Dermis blood vessel endothelial cell (primary cell): ENCODE measurements around the gene STPG2. TPM values are rescaled to one million over a fixed set of nuclear protein-coding genes. Genes with fewer than 3 reads are reported as not detected.

ENCODE experiments used
- DNase-seq: peaks from one replicate; pipeline ENCODE4 v3.0.0; 2010
- total RNA-seq: library from RNA; depleted of rRNA; stranded (reverse); fragments of >200 nt; gene quantifications from 2 replicates; pipeline ENCODE4 v1.2.3, GENCODE V29; 2014

Gene STPG2
- 0.17 TPM in 1 of 2 replicates, not detected in the other for total RNA-seq

DNA sequence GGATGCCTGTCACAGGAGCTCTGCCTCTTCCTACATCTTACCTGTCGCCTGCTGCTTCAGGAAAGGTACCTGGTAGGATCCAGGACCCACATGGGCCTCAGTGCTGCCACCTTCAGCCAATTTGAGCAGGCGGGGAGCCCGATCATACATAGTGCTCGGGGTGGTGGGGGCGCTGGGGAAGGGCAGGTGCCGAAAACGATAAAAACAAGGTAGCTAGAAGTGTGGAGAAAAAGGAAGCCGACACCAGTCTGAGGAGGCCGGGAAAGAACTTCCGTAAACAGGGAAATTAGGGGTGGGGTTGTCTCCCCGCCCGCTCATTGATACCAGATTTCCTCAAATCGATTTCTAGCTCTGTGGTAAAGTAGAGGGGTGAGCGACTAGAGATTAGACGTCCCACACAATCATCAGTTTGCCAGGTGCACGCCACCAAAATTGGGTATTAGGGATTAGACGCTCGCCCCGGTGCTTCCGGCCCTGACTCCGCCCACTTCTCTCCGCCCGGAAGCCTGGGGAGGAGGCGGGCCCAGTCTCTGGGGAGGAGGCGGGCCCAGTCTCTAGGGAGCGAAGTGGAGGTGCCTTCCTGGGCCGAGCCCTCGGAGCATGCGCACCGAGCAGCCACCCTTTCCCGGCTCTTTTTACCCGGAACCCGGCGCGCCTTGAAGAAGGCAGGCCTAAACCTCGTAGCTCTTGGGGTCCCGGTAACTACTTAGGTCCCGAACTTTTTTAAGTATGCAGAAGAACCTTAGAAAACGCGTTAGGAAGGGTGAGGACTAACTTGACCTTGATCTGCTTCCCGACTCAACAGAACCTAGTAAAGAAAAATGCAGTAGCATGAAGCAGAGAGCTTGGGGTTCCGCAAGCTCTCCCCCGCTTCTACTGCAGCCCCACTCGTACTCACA, at the start of gene STPG2:
Gene STPG2, minus strand, starts transcription at position 476 of the 899 bp plus-strand sequence.
- DNase-seq = peak; percentile 70

DNA sequence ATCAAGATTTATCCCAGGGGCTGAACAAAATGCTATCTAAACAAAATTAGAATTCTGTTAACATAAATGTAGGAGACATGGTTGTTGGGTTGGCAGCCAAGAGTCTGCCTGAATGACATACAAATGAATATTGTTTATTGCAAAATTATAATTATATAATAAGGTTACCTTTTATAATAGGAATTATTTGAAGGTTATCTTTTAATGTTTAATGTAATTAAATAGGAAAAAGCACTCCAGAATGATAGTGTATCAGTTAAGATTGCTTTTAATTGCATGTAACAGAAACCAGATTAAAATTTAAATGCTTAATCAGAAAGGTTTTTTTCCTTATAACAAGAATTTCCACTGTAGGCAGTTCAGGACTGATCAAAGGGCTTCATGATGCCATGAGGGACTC, 42.0 kb upstream of the STPG2 start:
- no peak for DNase-seq

DNA sequence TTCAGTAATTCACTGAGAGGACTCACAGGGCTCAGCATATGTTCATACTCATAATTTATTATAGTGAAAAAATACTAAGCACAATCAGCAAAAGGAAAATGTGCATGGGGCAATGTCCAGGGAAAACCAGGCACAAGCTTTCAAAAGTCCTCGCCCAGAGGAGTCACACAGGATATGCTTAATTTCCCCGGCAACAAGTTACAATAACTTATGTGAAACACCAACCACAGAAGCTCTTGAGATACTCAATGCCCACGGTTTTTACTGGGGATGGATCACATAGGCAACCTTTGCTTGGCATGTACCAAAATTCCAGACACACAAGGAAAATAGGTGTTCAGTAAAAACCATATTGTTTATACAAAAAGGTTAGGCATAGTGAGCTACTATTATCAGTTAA, 38.5 kb upstream of the STPG2 start:
- DNase-seq = peak; percentile 17

DNA sequence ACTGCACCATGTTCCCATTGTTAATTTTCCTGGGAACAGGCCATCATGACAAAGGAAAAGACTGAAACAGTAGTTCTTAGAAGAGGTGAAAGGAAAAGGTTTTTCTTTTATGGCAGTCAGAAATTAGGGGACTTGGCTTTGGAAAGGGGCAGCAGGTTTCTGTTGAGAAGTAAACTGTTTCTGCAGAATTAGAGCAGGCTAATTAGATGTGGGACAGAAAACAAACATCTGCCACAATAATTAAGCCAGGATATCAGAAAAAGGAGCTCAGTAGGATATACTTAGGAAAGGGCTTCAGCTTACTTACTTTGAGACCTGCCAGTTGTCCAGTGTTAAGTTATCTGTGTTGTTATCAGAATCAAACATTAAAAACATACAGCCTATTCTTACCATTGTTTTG, 36.7 kb upstream of the STPG2 start:
- no peak for DNase-seq

DNA sequence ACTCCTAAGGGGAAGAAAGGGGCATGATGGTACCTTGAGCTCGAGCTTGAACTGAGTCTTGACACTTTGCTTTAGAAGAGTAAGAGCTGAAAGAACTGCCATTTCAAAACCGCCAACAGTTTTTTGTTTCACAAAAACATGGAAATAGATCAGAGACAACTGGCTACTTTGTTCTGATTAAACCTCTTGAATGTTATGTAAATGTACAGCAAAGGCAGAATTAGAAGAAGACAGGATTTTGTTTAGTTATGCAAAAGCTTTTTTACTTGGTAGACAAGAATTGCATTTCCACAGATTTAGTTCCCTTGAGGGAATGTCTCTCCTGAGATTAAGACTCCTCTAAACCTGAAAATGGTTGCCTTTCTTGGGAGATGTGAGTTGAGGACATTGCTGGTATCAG, 33.3 kb upstream of the STPG2 start:
- DNase-seq = no peak

DNA sequence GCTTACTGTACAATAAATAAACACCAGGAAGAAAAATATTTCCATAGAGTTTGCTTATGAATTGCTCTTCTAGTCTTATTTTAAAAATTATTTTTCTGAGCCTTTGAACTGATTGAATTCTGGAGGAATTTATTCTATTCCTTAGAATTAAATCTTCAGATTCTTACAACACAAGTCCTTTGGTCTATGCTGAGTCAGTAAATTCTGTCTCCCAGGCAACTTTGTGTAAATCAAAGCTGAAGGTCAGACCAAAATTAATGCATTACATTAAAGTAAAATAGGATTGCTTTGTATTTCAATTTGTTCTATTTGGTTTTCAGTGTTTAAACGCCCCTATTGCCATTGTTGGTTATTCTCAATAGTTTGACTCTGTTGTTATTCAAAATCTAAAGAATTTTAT, 26.8 kb upstream of the STPG2 start:
- no peak for DNase-seq

DNA sequence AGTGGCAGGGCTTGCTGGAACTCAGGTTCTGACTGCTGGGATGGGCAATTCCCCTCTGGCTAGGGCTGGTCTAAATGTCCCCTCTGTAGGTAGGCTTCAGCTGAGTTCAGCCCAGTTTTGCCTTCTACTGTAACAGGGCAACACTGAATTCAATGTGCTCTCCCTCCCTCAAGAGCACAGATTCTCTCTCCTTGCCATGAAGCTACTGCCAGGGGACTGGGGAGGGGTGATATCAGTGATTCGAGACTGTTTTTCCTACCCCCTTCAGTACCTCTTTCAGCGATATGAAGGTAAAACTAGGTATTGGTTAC, 23.4 kb upstream of the STPG2 start:
- DNase-seq = no peak

DNA sequence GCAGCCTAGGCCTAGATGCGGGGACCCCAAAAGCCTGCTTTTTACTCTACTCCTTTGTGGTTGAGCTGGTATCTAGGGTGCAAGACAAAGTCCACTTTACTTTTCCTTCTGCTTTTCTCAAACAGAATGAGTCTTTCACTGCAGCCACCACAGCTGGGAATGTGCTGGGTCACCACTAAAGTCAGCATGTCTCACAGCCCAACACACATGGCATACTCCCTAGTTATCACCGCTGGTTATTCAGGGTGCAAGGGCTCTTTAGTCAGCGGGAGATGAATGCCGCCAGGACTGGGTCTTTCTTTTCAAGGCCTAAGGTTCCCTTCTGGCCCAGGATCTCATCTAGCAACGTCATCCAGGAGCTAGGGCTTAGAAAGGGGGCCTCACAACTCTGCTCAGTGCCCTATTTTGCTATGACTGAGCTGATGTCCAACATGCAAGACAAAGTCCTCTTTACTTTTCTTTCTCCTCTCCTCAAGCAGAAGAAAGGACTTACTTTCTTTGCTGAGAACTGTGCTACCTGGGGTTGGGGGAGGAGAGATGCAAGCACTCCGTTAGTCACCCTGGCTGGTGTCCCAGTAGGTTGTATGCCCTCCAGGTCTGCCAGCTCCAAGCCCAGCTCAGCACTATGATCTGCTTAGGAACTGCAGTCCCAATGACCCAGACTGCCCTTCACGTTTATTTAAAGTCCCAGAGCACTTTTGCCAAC, 22.9 kb upstream of the STPG2 start:
- no peak for DNase-seq

DNA sequence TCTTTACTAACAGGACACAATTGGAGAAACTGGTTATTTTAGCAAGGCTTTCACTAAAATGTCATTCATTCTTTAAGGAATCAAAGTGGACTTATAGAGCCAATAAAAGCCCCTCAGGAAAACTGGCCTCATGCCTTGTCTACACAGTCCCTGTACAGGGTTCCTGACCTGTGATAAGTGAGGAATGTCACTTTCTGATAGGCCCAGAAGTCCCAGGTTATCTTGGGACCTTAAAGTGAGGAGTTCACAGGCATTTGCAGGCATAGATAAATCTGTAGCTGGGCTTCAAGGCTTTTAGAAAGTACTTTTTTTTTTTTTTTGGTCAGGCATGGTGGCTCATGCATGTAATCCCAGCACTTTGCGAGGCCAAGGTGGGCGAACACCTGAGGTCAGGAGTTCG, 19.4 kb upstream of the STPG2 start:
- no peak for DNase-seq

DNA sequence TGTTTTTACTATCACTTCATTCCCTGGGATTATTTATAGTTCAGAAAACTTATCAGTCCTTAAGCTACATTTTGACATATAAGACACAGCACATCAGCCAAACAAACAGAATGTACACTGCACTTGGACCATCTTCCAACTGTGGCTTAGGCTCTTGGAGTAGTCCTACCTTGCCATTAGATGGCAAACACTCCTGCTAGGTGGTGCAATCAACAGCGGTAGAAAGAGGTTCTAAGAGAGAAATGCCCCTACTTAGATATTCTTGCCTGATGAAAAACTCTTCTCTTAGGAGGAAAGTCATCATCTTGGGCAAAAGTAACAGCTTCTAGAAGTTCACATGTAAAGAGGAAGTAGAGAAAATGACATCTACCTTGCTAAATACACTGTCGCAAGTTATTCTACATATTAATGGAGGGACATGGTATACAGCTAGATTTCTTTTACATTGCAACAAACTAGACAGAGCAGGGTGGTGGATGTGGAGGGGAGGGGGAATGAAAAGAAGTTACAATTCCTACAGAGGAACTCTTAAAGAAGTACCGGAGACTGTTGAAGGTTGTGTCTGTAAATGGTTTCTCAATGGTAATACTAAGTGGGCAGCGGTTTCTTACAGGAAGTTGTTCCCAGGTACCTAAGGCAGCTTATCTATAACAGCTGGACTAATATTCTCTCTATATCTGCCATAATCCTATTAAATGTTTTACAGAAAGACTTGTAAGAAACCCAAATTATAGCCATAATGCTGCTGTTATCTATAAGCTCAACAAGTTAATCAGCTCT, 8.1 kb upstream of the STPG2 start:
- no peak for DNase-seq

DNA sequence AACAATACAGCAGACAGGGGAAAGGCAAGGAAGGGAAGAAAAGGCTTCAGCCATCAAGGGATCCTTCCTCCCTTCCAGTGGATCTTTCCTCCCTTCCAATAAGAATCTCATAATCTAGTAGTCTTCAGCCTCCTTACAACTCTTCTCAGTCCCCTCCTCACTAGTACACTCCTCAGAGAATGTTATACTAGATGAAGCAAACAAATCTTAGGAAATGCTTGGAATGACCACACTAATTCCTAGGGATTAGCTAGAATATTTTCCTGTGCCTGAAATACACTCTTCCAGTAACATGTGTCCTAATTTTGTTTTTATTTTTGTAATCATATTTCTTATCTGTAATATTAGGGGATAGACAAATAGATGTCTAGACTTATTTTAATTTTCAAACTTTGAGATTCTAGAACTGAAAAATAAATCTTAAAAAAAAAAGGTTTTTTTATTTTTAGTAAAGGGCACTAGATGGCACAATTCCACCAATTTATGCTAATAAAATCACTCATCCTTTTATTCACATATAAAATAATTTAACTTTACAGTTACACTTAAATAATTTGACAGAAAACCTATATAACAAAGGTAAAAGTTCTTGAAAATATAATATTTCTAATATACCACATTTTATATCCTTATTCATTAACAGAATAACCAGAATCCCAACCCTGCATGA, 7.0 kb upstream of the STPG2 start:
- DNase-seq = peak; percentile 32

DNA sequence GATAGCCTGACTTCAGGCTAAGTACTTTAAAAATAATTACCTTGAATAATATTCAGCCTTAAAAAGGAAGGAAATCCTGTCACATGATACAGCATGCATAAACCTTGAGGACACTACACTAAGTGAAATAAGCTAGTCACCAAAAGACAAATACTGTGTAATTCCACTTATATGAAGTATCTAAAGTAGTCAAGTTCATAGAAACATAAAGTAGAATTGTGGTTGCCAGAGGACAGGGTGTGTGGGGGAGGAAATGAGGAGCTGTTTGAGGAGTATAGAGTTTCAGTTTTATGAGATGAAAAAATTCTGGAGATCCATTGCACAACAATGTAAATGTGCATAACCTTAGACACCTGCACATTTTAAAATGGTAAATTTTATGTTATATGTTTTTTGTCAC, 5.6 kb upstream of the STPG2 start:
- peak; percentile 13 for DNase-seq

DNA sequence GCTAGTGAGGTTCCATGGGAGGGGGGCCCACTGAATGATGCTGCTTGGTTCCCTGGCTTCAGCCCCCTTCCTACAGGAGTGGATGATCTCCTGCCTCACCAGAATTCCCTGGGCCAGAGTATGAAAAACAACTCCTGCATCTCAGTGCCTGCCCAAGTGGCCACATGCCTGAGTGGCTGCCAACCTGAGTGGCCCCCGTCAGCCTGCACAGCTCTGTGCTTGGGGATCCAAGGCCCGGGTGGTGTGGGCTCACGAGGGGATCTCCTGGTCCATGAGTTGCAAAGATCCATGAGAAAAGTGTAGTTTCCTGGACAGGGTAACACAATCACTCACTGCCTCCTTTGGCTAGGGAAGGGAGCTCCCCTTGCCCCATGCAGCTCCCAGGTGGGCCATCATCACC, 17.1 kb downstream of the STPG2 start:
- DNase-seq = no peak

DNA sequence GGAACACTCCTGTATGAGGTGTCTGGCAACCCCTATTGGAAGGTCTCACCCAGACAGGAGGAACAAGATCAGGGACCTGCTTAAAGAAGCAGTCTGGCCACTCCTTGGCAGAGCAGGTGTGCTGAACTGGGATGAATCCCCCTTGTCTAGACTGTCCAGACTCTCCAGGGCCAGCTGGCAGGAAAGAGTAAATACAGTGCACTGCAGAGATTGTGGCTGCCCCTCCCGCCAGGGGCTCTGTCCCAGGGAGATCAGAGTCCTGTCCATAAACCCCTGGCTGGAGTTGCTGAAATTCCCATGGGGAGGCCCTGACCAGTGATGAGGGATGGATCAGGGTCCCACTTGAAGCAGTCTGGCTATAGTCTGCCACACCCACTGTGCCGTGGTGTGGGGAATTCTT, 17.7 kb downstream of the STPG2 start:
- DNase-seq = no peak

DNA sequence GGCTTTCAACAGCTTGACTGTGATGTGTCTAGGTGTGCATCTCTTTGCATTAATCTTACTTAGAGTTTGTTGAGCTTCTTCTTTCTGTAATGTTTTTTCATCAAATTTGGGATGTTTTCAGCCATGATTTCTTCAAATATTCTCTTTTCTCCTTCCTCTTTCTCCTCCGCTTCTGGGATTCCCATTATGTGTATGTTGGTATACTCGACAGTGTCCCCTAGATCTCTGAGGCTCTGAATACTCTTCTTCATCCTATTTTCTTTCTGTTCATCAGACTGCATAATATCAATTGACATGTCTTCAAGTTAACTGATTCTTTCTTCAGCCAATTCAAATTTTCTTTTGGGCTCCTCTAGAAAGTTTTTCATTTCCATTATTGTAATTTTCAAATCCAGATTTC, 25.9 kb downstream of the STPG2 start:
- no peak for DNase-seq

DNA sequence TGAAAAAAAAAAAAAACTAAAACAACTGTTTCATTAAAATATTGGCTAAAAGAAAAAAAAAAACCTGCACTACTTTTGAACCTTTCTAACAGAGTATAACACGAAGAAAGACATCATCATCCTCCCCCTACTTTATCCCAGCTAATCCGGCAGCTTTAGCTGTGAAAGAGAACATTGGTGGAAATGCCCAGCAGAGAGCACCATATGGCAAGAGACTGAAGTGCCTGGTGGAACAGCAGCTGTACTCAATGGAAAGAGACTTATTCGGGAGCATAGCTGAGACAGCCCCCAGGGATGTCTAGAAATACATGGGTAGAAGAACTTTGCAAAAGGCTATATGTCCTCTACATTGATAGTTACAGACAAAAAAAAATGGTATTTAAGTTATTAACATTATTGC, 30.3 kb downstream of the STPG2 start:
- DNase-seq = peak; percentile 25

DNA sequence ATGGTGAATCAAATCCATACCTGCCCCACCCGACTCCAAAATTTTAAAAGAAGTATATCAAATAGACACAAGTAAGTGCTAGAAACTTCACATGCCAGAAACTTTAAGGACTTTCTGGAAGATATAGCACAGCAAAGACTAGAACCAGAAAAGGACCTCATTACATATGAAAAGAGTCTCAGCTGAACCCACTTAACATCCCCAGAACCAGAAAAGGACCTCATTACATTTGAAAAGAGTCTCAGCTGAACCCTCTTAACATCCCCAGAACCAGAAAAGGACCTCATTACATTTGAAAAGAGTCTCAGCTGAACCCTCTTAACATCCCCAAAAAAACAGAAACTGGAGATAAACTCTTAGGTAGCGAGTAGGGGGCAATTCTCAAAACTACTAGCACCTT, 32.3 kb downstream of the STPG2 start:
- DNase-seq = no peak

DNA sequence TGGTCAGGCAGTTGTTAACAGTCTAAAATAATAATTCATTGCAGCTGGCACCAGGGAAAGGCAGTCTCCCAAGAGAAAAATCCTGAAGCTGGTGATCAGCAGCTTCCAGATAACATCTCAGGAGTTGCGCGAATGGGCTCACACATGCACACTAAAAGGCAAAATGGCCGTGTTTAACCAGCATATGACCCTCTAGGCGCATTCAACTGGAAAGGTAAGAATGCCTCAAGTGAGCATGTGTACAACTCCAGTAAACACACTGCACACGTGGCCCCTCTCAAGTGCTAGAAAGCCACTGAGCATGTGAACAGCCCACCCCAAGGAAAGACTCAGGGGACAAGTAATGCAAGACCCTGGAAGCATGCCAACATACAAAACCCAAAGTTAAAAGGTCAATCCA, 33.1 kb downstream of the STPG2 start:
- DNase-seq = no peak

DNA sequence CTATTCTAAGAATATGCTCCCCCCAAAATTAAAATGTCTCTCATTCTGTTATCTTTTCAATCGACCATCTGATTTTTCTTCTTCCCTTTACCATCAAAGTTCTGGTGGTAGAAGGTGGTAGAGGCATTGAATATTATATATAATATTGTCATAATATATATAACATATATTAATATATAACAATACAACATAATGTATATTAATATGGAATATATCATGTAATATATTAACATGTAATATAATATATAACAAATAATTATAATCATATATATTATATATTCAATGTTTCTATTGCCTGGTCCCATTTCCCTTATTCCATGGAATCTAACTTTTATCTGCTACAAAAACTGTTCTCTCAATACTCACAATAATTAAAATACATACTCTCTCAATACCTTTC, 40.6 kb downstream of the STPG2 start:
- DNase-seq = no peak

DNA sequence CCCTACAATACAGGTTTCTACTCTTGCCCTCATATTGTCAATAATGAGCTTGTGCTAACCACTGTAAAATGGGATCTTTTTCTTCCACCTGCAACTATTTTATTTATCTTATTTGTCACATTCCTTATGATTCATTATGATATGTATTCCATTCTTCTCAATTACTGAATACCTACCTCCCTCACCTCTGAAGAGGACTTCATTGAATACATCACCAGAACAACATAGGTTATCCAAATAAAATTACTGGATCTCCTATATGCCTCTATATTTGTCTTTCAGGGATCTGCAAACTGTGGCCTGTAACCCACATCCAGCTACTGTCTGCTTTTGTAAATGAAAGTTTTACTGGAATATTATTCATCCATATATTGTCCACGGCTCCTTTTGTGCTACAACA, 41.3 kb downstream of the STPG2 start:
- DNase-seq = no peak

DNA sequence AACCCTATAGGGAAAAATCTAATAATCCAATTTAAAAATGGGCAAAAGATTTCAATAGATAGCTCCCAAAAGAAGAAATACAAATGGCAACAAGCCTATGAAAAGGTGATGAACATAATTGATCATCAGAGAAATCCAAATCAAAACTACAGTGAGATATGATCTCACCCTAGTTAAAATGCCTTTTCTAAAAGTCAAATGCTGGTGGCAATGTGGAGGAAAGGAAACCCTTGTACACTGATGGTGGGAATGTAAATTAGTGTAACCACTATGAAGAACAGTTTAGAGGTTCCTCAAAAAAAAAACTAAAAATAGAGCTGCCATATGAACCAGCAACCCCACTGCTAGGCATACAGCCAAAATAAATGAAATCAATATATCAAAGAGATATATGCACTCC, 44.5 kb downstream of the STPG2 start:
- no peak for DNase-seq

DNA sequence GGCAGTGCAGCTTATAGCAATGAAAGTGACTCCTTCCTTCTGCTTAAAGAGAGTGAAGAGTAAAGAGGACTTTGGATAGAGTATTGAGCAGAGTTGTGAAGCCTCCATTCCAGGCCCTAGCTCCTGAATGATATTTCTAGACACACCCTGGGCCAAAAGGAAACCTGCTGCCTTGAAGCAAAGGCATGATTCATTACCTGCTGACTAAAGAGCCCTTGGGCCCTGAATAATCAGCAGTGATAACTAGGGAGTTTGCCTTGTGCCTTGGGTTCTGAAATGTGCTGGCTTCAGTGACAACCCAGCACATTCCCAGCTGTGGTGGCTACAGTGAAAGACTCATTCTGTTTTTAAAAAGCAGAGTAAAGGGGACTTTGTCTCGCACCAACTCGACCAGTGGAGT, 49.2 kb downstream of the STPG2 start:
- no peak for DNase-seq

DNA sequence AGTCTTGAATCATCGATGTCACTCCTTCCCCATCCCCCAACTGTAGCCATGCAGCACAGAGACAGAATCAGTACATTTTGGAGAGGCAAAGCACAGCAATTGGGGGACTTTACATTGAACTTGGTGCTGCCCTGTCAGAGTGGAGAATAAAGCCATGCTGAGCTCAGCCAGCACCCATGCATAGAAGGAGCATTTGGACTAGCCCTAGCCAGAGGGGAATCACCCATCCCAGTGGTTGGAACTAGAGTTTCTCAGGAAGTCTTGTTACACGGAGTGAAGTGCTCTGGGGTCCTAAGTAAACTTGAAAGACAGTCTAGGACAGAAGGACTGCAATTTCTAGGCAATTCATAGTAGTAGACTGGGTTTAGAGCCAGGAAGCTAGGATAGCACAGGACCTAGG, 49.6 kb downstream of the STPG2 start:
- no peak for DNase-seq
